CD4-positive, alpha-beta T cell treated with Interleukin-15 for 4 hours (primary cell): Measurements from ENCODE around the gene SEC14L6.

Experiments used
- DNase-seq: peaks from one replicate; pipeline ENCODE4 v3.0.0-alpha.2; 2020; ENCODE audit warnings: low spot score

SEC14L6 gene

DNA sequence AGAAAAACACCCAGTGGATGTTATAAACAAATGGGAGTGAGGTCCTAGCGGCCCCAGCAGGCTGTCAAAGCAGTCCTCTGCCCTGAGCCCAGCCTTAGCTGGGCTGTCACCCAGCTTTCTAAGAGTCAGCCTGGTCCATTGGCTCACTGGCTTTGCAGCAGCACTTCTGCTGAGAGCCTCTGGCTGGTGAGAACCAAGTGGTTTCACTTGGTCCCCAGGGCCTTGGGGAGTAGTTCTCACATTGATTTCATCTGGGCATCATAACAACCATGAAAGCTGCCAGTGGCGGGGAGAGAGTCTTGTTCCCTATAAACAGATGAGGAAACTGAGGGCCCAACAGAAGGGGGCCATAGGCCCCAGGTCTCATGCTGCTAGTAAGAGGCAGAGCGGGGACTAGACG is 11.4 kb downstream of the SEC14L6 start:
- DNase-seq = no peak

DNA sequence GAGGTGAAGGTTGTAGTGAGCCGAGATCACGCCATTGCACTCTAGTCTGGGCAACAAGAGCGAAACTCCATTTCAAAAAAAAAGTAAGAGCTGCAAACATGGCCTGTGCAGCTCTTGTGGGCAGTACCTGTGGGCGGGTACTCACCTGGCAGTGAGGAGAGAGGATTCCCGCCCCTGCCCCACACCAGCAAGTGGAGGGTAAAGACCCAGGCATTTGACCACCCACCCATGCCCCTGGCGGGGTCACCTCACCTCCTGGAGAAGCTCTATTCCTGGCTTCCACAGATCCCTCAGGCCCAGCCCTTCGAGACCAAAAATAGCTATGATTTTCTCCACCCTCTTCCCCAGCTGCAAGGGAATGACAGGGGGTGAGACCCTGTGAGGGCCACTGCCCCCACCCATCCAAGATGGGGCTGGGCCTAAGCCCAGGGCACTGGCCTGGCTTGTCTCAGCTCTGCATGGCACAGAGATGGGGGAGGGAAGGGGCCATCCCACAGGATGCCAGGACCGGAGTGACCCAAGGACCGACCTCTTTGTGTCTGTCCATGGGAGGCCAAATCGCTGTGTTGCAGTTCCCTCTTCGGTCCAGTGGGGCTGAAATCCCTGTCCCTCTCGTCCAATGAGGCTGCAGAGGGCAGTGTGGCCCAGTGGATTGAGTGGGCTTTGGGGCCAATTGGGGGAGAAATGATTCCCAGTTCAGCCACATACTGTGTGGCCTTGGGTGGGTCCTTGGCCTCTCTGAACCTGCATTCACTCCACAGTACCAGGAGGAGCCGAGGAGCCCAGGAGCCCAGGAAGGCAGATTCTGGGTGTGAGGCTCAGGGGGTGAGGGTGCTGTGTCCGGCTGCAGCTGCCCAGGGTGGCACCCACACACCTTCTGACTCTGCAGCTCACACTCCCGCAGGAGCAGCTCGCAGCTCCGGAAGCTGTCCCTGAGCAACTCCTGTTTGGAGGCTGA is 14.6 kb downstream of the SEC14L6 start:
- no peak for DNase-seq

DNA sequence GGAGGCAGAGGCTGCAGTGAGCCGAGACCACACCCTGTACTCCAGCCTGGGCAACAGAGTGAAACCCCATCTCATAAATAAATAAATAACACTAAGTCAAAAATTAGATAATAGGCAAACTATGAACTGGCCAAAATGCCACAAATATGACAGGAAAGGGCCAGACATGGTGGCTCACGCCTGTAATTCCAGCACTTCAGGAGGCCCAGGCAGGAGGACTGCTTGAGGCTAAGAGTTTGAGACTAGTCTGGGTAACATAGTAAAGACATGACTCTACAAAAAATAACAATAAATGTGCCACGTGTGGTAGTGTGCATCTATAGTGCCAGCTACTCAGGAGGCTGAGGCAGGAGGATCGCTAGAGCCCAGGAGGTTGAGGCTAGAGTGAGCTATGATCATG is 19.9 kb downstream of the SEC14L6 start:
- DNase-seq = no peak

DNA sequence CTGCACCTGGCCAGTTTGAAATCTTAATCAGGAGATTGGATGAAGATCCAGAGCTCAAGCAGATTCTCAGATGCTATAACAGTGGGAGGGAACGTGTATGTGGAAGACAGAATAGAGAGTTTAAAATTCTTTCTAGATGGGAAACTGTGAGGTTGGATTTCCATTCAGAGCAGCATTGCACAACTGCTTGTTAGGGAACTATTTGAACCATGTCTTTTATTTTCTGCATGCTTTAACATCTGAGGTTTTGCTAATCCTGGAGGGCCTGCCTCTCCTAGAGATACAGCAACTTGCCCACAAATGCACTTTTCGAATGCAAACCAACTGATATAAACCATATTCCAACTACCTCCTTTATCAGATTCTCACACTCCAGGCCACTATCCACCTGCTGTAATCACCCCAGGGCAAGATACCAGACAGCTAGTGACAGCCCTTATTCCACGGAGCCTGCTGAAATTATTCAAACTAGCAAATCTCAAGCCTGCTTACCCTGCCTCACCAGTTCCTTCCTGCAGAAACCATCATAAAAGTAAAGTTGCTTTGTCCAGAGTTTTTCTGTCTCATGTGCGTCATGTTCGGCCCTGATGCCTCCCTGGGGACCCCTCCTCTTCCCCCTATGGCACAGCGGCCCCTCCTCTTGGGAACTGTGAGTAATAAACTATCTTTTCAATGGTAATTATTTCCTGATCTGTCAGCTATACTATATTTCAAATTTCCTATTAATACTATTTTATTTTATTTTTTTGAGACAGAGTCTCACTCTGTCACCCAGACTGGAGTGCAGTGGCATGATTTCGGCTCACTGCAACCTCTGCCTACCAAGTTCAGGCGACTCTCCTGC is 22.7 kb downstream of the SEC14L6 start:
- no peak for DNase-seq

DNA sequence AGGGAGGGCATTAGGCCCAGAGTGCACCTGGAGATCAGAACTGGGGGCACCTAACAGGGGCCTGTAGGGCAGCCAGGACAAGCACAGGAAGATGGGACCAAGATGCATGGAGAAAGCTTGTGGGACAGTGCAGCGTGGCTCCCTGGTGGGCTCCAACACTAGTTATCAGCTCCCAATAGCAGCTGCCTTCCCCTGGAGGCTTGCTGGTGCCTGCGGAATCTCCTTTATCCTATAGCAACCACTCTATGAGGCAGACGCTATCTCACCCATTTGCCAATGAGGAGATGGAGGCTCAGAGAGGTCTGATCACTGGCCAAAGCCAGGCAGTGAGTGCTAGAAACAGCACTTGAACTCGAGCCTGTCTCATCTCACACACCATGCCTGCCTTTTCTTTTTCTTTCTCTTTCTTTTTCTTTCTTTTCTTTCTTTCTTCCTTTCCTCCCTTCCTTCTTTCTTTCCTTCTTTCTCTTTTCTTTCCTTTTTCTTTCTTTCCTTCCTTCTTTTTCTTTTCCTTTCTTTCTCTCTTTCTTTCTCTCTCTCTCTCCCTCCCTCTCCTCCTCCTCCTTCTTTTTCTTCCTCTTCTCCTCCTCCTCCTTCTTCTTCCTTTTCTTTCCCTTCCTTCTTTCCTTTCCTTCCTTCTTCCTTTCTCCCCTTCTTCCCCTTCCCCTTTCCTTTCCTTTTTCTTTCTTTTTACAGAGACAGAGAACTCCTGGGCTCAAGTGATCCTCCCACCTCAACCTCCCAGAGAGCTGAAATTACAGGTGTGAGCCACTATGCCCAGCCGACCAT is 25.0 kb downstream of the SEC14L6 start:
- DNase-seq = no peak

DNA sequence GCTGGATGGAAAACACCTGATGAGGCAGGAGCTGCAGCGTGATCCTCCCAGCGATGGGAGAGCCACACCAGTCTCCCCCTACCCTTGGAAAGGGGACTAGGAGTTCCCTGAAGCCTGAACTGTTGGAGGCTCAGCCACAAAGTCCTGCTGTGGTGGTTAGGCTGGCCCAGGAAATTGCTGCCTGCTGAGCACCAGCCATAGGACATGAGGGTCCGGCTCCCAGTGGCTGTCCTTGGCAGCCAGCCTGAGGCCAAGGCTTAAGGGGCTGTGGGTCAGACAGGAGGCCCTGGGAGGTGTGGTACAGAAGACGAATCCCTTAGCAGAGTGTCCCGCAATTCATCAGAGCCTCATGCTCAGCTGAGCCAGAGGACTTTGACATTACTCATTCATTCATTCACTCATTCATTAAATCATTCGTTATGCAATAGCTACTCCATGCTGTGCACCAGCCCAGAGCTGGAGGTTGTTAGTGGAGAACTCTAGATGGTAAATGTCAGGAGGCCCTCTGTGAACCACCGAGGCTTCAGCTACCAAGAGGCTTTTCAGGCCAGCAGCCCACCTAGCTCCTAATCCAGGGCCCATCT is 26.6 kb downstream of the SEC14L6 start:
- no peak for DNase-seq

DNA sequence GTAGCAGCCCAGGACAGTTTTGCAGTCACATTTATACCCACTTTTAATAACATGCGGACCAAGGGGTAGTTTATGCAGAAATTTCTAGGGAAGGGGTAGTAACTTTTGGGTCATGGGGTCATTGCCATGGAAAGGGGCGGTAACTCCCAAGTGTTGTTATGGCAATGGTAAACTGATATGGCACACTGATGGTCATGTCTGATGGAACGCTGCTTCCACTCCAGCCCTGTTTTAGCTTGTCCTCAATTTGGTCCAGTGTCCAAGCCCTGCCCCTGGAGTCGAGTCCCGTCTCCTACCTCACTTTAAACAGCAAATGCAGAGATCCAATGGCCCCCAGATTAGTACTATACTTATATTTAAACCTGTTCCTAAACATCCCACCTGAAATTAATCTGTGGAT is 29.8 kb downstream of the SEC14L6 start:
- no peak for DNase-seq

DNA sequence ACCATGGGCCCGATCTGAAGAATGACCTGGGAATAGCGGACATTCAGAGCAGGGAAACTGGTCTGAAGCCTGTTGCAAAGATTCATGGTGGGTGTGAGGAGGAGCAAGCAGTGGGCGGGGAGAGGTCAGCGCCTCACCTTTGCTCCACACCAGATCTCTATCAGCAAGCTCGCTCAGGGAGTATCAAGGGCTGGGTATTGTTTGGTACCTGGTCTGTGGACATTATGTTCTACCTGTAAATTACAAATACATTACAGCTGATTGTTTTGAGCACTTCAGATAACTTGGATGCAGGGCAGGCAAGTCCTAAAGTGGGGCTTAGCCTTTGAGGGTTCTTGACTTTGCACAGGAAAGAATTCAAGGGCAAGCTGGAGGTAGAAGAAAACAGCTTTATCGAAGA is 30.3 kb downstream of the SEC14L6 start:
- no peak for DNase-seq

DNA sequence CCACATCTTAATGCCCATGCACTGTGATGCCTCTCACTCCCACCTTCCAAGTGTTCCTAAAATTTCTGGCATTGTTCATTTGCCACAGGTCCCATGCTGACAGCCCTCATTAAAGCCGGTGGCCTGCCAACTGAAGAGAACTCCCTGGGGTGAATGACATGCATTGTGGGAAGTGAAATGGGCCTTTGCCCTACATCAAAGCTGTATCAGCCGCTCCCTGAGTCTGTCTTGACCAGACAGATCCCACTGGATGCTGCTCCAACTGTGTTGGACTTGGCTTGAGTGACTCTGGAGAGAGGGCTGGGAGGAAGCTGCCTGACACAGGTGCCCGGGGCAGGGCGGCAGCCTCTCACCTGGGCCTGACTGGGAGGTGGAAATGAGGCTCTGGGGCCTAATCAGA is 32.3 kb downstream of the SEC14L6 start:
- DNase-seq = no peak

DNA sequence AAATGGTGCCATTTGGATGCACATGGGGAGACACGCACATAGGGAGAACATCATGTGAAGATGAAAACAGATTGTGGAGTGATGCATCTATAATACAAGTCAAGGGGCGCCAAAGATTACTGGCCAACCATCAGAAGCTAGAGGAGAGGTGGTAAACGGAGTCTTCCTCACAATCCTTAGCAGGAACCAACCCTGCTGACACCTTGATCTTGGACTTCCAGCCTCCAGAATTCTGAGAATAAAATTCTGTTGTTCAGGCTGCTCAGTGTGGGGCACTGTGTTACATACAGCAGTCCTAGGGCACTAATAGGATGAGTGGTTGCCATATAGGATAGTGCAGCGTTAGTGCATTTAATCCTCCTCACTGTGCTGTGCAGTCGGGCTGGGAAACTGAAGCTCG is 33.1 kb downstream of the SEC14L6 start:
- DNase-seq = no peak

DNA sequence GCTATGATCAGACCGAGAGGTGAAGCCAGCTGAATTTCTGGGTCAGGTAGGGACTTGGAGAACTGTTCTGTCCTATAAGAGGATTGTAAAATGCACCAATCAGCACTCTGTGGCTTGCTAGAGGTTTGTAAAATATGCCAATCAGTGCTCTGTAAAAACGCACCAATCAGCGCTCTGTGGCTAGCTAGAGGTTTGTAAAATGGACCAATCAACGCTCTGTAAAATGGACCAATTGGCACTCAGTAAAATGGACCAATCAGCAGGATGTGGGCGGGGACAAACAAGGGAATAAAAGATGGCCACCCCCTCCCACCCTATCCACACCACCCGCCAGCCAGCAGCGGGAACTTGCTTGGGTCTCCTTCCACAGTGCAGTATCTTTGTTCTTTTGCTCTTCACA is 34.6 kb downstream of the SEC14L6 start:
- no peak for DNase-seq

DNA sequence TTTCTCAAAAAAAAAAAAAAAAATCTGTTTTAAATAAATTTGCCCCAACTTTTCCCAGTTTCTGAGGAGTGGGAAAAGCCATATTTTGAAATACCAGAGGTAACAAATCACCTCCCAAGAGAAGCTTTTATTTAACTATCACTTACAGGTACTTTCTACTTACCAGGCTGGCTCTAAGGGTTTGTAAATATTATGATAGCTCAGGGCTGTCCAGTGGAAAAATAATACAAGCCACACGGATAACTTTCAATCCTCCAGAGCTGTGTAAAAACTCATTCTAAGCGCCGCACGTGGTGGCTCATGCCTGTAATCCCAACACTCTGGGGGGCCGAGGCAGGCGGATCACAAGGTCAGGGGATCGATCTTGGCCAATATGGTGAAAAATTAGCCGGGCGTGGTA is 35.4 kb downstream of the SEC14L6 start:
- no peak for DNase-seq

DNA sequence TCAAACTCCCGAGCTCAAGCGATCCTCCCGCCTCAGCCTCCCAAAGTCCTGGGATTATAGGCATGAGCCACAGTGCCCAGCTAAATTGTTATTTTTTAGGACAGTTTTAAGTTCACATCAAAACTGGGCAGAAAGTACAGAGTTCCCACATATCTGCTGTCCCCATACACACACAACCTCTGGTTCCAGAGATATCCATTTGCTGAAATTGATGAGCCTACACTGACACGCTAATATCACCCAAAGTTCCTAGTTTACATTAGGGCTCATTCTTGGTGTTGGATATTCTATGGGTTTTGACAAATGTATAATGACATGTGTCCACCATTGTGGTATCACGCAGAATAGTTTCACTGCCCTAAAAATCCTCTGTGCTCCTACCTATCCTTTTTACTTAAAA is 38.3 kb downstream of the SEC14L6 start:
- no peak for DNase-seq

DNA sequence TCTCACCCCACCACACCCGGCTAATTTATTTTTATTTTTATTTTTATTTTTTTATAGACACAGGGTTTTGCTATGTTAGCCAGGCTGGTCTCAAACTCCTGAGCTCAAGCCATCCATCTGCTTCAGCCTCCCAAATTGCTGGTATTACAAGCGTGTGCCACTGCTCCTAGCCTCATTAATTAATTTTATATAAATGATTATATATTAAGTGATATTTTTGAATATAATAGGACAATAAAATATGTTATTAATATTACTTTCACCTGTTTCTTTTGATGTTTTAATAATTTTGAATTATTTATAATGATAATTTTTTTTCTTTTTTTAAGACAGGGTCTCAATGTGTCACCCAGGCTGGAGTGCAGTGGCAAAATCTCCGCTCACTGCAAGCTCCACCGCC is 38.9 kb downstream of the SEC14L6 start:
- no peak for DNase-seq

DNA sequence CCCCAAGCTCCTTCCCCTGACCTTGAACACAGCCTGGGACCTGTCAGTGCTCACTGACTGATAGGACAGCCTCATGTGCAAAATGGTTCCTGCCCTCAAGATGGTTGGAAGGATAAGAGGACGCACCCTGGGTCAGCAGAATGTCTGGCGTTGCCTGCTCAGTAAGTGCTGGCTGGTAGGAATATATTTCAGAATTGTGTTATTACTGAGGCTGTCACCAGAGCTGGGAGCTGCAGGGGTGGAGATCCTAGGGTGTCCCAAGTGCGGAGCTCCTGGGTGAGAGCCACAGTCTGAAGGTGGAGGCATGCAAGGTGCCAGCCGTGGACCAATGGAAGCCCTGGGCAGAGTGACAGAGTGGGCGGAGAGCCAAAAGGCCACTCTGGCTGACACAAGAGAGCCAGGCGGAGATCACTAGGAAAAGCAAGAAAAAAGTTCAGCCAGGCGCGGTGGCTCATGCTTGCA is 40.0 kb downstream of the SEC14L6 start:
- no peak for DNase-seq

DNA sequence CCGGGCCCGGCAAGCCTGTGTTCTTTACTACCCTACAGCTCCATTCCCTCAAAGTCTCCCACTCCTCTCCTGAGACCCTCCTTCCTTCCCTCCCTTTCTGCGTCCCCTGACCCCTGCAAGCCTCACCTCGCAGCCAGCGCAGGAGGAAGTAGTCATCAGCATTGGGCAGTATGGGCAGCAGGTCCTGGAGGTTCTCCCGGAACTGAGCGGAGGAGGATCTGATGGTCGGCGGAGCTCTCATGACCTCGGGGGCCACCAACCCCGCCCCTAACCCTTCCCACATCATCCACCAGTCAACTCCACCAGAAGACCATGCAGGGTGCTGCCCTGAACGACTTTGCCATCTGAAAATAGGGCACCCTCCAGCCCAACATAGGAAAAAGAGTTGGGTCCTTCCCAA is 43.0 kb downstream of the SEC14L6 start:
- no peak for DNase-seq

DNA sequence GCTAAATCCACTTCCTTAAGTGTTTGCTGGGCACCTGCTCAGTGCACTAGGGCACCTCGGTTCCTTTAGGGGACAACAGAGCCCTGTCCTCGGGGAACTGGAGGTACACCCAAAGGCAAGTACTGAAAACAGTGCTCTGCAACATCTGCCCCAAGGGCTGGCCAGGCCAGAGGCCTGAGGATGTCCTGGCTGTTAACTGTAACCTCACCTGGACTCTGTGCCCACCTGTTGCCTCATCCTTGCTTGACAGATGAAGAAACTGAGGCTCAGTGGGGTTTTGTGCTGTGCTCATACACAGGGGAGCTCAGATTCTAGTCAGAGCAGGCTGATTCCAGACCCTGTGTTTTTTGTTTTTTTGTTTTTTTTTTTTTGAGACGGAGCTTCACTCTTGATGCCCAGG is 43.6 kb downstream of the SEC14L6 start:
- DNase-seq = no peak

DNA sequence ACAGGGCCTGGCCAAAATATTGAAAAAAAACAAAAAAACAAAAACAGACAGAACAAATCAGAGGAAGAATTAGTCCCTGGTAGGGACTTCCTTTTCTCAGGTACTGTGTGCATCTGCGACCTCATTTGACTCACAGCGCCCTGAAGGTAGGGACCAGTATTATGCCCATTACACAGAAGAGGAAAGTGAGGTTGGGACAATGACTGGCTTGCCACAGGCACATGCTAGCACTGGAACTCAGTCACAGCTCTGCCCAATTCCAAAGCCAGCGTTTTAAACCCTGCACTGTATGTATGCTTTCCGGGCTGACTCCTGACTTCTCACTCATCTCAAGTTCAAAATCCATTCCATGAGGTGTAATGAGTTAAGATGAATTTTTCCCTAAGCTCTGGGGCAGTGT is 44.4 kb downstream of the SEC14L6 start:
- DNase-seq = no peak

DNA sequence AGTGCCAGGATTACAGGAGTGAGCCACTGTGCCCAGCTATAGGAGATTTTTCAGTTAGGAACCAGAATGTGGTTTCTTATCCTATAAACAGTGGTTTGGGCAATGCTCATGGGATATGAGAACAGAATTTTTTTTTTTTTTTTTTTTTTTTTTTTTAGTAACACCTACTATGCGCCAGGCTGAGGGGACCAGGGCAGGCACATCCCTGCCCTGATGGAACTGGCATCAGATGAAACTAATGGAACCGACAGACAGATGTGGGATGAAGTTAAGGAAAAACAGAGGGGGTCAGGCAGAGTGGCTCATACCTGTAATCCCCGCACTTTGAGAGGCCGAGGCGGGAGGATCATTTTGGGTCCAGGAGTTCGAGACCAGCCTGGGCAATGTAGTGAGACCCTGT is 45.9 kb downstream of the SEC14L6 start:
- no peak for DNase-seq

DNA sequence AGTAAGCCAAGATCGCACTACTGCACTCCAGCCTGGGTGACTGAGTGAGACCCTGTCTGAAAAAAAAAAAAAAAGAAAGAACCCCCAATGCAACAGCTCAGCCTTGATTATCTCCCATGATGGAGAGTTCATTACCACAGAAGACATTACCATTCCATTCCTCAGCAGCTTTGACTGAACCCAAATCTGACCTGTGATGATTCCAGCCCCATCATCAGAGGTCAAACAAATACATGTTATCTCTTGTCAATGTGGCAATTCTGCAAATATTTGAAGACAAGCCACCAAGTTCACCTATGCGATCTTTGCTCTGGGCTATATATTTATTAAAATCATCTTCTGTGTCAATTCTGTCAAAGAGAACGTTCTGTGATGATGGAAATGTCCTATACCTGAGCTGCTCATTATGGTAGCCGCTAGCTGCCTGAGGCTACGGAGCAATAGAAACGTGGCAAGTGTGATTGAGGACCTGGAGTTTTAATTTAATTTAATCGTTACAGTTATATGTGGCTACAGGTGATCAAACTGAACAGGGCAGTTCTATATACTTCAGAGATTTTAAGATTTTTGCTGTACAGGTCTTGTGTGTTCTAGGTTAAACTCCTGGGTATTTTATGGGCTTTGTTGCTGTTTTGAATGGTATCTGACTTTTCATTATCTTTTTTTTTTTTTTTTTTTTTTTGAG is 48.9 kb downstream of the SEC14L6 start:
- no peak for DNase-seq

DNA sequence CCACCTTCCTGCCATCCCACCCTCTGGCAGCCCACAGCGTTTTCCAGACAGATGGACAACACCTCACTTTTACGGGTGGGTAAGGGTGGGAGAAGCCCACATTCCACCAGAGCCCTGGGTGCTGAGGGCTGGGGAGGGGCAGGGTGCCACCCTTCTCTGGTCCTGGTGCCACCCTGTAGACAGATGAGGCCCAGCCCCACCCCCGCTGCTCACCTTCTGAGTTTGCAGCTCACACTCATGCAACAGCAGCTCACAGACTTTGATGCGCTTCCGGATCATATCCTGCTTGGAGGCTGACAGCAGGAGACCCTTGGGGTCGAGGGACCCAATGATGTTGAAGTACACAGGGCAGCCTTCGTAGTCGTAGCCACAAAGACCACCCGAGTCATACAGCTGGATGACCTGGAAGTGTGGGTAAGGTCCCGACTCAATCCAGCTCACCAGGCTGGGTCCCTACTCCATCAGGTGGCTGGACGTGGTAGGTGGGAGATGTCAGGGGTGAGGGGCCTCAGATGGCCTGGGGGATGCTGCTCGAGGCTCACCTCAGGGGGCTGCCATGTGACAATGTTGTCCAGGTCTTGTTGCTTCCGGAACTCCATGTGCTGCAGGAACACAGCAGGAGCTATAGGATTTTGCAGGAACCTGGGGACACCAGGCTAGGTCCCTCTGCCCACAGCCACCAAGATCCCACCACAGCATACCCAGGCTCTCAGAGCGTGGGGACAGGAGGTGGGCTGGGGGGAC is 51.3 kb downstream of the SEC14L6 start:
- no peak for DNase-seq
